ENCODE results near the gene CNTNAP2. TPM values are rescaled to one million over a fixed set of nuclear protein-coding genes. Genes with fewer than 3 reads are reported as not detected.

Gene CNTNAP2
- total and polyA plus RNA-seq, 2 of the 4 experiments (the other 2 are of a cell fraction): not detected

- H3K4me1 ChIP-seq (ENCODE audit: control insufficient read depth, insufficient read depth, low read length): no peaks in the 10 kb centered on the region
- dilution Hi-C loops (cut with HindIII; ENCODE audit: low sequenced_read_pairs, unreplicated experiment): no loop called here
- H3K27ac ChIP-seq (ENCODE audit: insufficient read depth, low read length): no peak overlapping the region
- H2BK15ac ChIP-seq (ENCODE audit: low read depth, low read length): no peak overlapping the region
- no peak overlapping the region for H4K5ac ChIP-seq (ENCODE audit: low read depth, low read length)
- no peak overlapping the region for H2AK9ac ChIP-seq (replicated peaks; ENCODE audit: low read depth, low read length, poor library complexity)
- H3K4me3 ChIP-seq (ENCODE audit: insufficient read depth, low read depth, low read length): no peak overlapping the region
- ChIA-PET POLR2A (ENCODE audit: unreplicated experiment) (no interaction called here), CTCF (interaction anchor here (1.6 kb wide), 1 partner anchor 14 kb away, joined by 3 read pairs; no protein-coding TSS in a partner anchor)
- H4K20me1 ChIP-seq (ENCODE audit: insufficient read depth, low read length): no peaks in the 10 kb centered on the region
- no peak overlapping the region for H3K4ac ChIP-seq (ENCODE audit: low read depth, low read length)
- H3K56ac ChIP-seq (ENCODE audit: extremely low read depth, insufficient read depth, low read length): no peak overlapping the region
- no peak overlapping the region for H2AK5ac ChIP-seq (ENCODE audit: low read depth, low read length)
- no peak overlapping the region for H3K23ac ChIP-seq (ENCODE audit: low read depth, low read length)
- H3K79me1 ChIP-seq (ENCODE audit: low read depth in 1 of 2, low read length in 2 of 2): no peaks in the 10 kb centered on the region
- no peaks in the 10 kb centered on the region for H3K9me1 ChIP-seq (ENCODE audit: insufficient read depth, low read length)
- H4K8ac ChIP-seq (ENCODE audit: low read depth in 2 of 2, low read length in 2 of 2): no peak overlapping the region
- intact Hi-C loops (cut with micrococcal nuclease): no loop called here
- BruUV-seq (replicated peaks): no TSS peak
- 71% methylated on average over 1 of the region's 3 CpGs; no CpG with 5 or more reads in 1 of the 2 experiments for WGBS, 2 experiments (ENCODE audit: extremely low coverage in 2 of 2, insufficient read length in 1 of 2)
- no peak overlapping the region for H3K9ac ChIP-seq (ENCODE audit: low read depth, low read length)
- H2BK20ac ChIP-seq (ENCODE audit: low read depth, low read length): no peak overlapping the region
- H2AFZ ChIP-seq (replicated peaks; ENCODE audit: low read length, poor library complexity): no peak overlapping the region
- H2BK5ac ChIP-seq (ENCODE audit: low read depth, low read length, poor library complexity, severe bottlenecking): no peak overlapping the region
- no peak overlapping the region for H3K18ac ChIP-seq (ENCODE audit: low read depth, low read length)
- no peak overlapping the region for H2BK120ac ChIP-seq (ENCODE audit: low read depth, low read length)
- H3K27me3 ChIP-seq (ENCODE audit: control insufficient read depth, insufficient read depth, low read length): no peaks in the 10 kb centered on the region
- no peak overlapping the region for H4K91ac ChIP-seq (ENCODE audit: insufficient read depth, low read depth, low read length)
- ATAC-seq (ENCODE audit: low read depth) (no peak), DNase-seq (no peak)
- H3K9me3 ChIP-seq (ENCODE audit: control insufficient read depth, insufficient read depth, low read length): peaks cover 11% of the 10 kb centered on the region; the same call in 1 of the 2 replicates
- no peak overlapping the region for H3K4me2 ChIP-seq (ENCODE audit: low read depth, low read length)
- in situ Hi-C loops (cut with MboI; ENCODE audit: low sequenced_read_pairs): no loop called here
- TF ChIP-seq NFE2L2 (IDR thresholded peaks at IDR 0.05; ENCODE audit: low read depth, low read length) (no peak), CTCF (conservative IDR thresholded peaks at IDR 0.05; ENCODE audit: low read depth, low read length) (no peak), SMC3 (IDR thresholded peaks at IDR 0.05; ENCODE audit: low read depth, low read length) (no peak), FOS (IDR thresholded peaks at IDR 0.05; ENCODE audit: low read depth, low read length) (no peak), MXI1 (IDR thresholded peaks at IDR 0.05; ENCODE audit: borderline replicate concordance, low read depth, low read length) (no peak), RFX5 (IDR thresholded peaks at IDR 0.05; ENCODE audit: low read depth, low read length) (no peak), BHLHE40 (IDR thresholded peaks at IDR 0.05; ENCODE audit: low read depth, low read length) (no peak), CEBPB (IDR thresholded peaks at IDR 0.05; ENCODE audit: low read depth, low read length) (no peak), RCOR1 (IDR thresholded peaks at IDR 0.05; ENCODE audit: insufficient replicate concordance, low read length) (no peak), RAD21 (IDR thresholded peaks at IDR 0.05; ENCODE audit: low read length) (no peak), MAZ (IDR thresholded peaks at IDR 0.05; ENCODE audit: borderline replicate concordance, low read depth, low read length) (no peak), CHD1 (IDR thresholded peaks at IDR 0.05; ENCODE audit: low read depth, low read length) (no peak), MAFK (IDR thresholded peaks at IDR 0.05; ENCODE audit: low read depth, low read length) (no peak)
- TF ChIP-seq, protein P1, sequence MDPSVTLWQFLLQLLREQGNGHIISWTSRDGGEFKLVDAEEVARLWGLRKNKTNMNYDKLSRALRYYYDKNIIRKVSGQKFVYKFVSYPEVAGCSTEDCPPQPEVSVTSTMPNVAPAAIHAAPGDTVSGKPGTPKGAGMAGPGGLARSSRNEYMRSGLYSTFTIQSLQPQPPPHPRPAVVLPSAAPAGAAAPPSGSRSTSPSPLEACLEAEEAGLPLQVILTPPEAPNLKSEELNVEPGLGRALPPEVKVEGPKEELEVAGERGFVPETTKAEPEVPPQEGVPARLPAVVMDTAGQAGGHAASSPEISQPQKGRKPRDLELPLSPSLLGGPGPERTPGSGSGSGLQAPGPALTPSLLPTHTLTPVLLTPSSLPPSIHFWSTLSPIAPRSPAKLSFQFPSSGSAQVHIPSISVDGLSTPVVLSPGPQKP (IDR thresholded peaks at IDR 0.05; ENCODE audit: borderline replicate concordance, low read depth, low read length): no peak
- TF ChIP-seq, protein P2, sequence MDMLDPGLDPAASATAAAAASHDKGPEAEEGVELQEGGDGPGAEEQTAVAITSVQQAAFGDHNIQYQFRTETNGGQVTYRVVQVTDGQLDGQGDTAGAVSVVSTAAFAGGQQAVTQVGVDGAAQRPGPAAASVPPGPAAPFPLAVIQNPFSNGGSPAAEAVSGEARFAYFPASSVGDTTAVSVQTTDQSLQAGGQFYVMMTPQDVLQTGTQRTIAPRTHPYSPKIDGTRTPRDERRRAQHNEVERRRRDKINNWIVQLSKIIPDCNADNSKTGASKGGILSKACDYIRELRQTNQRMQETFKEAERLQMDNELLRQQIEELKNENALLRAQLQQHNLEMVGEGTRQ (IDR thresholded peaks at IDR 0.05; ENCODE audit: low read depth, low read length): no peak
- H3K36me3 ChIP-seq (ENCODE audit: control insufficient read depth, insufficient read depth, low read length): no peaks in the 10 kb centered on the region
- no peak overlapping the region for H3K14ac ChIP-seq (replicated peaks; ENCODE audit: low read depth, low read length)
Measured at GRCh38 chr7:148042935-148043631, 1926.5 kb downstream of the CNTNAP2 start.
